Large intestine (tissue), 3 donors: ENCODE data around the gene NHEJ1. TPM values are rescaled to one million over a fixed set of nuclear protein-coding genes. Genes with fewer than 3 reads are reported as not detected.

Experiments
- DNase-seq, 2 donors: peaks; one replicate each; pipeline versions ENCODE4 v3.0.0 to v3.0.0-alpha.2; 2013
- H3K27ac ChIP-seq: one replicate; pipeline ENCODE4 v1.5.1; 2013; ENCODE audit warnings: low read length
- H3K27me3 ChIP-seq: 2 replicates; pipeline ENCODE4 v1.6.1; 2013; ENCODE audit warnings: low read length; ENCODE audit not compliant: control insufficient read depth, insufficient read depth
- H3K36me3 ChIP-seq: 2 replicates; pipeline ENCODE4 v1.6.1; 2013; ENCODE audit warnings: low read length; ENCODE audit not compliant: control insufficient read depth, insufficient read depth
- H3K4me1 ChIP-seq: one replicate; pipeline ENCODE4 v1.6.1; 2013; ENCODE audit warnings: low read length; ENCODE audit not compliant: control insufficient read depth, insufficient read depth
- H3K4me3 ChIP-seq: one replicate; pipeline ENCODE4 v1.5.1; 2013; ENCODE audit warnings: low read length
- H3K9me3 ChIP-seq: one replicate; pipeline ENCODE4 v1.6.1; 2013; ENCODE audit warnings: mild to moderate bottlenecking, low read depth, low read length, moderate library complexity; ENCODE audit not compliant: control insufficient read depth
- WGBS: methylation state at CpG from one replicate; pipeline ENCODE4 v1.1.5; 2013; ENCODE audit warnings: low lambda C conversion rate; ENCODE audit not compliant: insufficient coverage; 5-methylcytosine and 5-hydroxymethylcytosine counted together
- polyA plus RNA-seq: library from polyadenylated mRNA; unstranded; fragments of 120-200 nt; gene quantifications from one replicate; pipeline ENCODE4 v1.2.1, GENCODE V29; 2013

NHEJ1 gene
- polyA plus RNA-seq, 1 donor, result 33.9 TPM

- no peaks in the 10 kb centered on the region for H3K27me3 ChIP-seq
- H3K36me3 ChIP-seq, result peaks cover 34% of the 10 kb centered on the region
- peak overlapping the region; percentile 87 for H3K27ac ChIP-seq
- H3K9me3 ChIP-seq, result peaks cover 4% of the 10 kb centered on the region
- peaks cover 11% of the 10 kb centered on the region for H3K4me1 ChIP-seq
- peak; percentile 77 to 89 for DNase-seq
- H3K4me3 ChIP-seq, result no peak overlapping the region
- WGBS, result no CpG with 5 or more reads among the region's 3 CpGs
Observed at GRCh38 chr2:219140722-219141121, 19.9 kb downstream of the NHEJ1 start.

DNA sequence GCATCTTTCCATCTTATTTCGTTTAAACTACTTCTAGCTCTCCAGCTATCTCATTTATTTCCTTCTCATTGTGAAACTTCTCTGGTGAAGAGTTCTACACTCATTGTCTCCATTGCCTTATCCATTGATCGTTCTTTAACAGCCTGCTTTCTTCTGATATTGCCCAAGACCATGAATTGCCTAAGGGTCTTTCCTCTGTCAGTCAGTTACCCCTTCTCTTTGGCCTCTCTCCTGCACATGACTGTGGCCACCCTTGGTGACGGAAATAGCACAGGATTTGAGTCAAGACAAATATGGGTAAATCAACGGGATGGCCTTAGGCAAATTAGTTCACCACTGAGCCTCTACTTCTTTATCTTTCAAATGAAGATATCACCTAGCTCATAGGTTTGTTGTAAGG, 26.6 kb downstream of the NHEJ1 start:
- Histone ChIP-seq H3K9me3 (no peaks in the 10 kb centered on the region), H3K27me3 (no peaks in the 10 kb centered on the region), H3K4me3 (no peak overlapping the region), H3K4me1 (no peaks in the 10 kb centered on the region), H3K27ac (no peak overlapping the region), H3K36me3 (no peaks in the 10 kb centered on the region)
- 100% methylated on average over 1 of the region's 4 CpGs for WGBS
- DNase-seq, result no peak

DNA sequence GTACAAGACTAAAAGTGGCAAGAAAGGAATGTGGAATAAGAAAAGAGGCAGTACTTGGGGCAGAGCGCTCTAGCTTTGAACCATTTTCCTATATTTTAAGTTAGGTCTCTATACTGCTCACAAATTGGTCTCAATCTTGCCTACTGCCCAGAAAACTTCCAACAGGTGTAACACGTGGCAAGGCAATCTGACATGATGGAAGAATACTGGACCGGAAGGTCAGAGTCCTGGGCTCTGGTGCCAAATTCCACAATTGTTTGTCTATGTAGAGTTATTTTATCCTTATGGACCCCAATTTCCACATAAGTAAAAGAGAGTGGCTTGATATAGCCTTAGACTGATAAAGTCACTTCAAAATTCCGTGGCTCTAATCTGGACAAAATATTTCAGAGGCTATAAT, 28.9 kb downstream of the NHEJ1 start:
- H3K9me3 ChIP-seq, result no peaks in the 10 kb centered on the region
- no peak for DNase-seq
- H3K4me3 ChIP-seq, result no peak overlapping the region
- 100% methylated on average over 1 of the region's 4 CpGs for WGBS
- no peak overlapping the region for H3K27ac ChIP-seq
- no peaks in the 10 kb centered on the region for H3K36me3 ChIP-seq
- H3K27me3 ChIP-seq, result no peaks in the 10 kb centered on the region
- peaks cover 16% of the 10 kb centered on the region for H3K4me1 ChIP-seq

GRCh38 chr2:219131327-219131726, 29.3 kb downstream of the NHEJ1 start:
- no peak for DNase-seq
- Histone ChIP-seq H3K36me3 (no peaks in the 10 kb centered on the region), H3K9me3 (no peaks in the 10 kb centered on the region), H3K4me1 (peaks cover 20% of the 10 kb centered on the region), H3K27ac (no peak overlapping the region), H3K4me3 (no peak overlapping the region), H3K27me3 (no peaks in the 10 kb centered on the region)
- WGBS, result 84% methylated on average over 3 of the region's 3 CpGs

- Histone ChIP-seq H3K9me3 (no peaks in the 10 kb centered on the region), H3K4me1 (peaks cover 31% of the 10 kb centered on the region), H3K27ac (no peak overlapping the region), H3K4me3 (no peak overlapping the region), H3K27me3 (no peaks in the 10 kb centered on the region), H3K36me3 (no peaks in the 10 kb centered on the region)
- WGBS, result 89% methylated on average over 1 of the region's 16 CpGs
- DNase-seq, result no peak
Observed at GRCh38 chr2:219129589-219129988, 31.0 kb downstream of the NHEJ1 start.

DNA sequence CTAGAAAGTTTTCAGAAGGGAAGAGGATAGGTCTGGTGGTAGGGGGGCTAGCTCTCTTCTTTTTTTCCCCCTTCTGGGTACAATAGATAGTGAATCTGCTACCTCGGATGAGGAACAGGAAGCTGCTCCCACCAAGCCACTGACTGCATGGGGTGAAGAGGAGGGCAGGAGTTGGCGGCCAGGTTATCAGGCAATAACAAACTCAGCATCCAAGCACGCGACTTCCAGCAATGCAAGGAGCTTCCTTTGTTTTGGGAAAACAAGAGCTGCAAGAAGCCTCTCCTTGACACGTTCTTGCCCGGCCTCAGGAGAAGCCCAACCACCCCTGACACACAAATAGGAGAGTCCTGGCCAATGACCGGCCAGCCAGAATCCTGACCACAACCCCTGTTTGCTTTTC, 32.2 kb downstream of the NHEJ1 start:
- H3K4me3 ChIP-seq, result no peak overlapping the region
- no peaks in the 10 kb centered on the region for H3K27me3 ChIP-seq
- peaks cover 42% of the 10 kb centered on the region for H3K4me1 ChIP-seq
- peak overlapping the region; percentile 99 for H3K27ac ChIP-seq
- no peaks in the 10 kb centered on the region for H3K9me3 ChIP-seq
- H3K36me3 ChIP-seq, result no peaks in the 10 kb centered on the region
- WGBS, result 96% methylated on average over 4 of the region's 7 CpGs
- no peak for DNase-seq

GRCh38 chr2:219127037-219127635, 33.5 kb downstream of the NHEJ1 start:
- Histone ChIP-seq H3K27ac (peak overlapping the region; percentile 99), H3K4me3 (no peak overlapping the region), H3K4me1 (peaks cover 55% of the 10 kb centered on the region), H3K9me3 (no peaks in the 10 kb centered on the region), H3K27me3 (no peaks in the 10 kb centered on the region), H3K36me3 (no peaks in the 10 kb centered on the region)
- WGBS, result no CpG with 5 or more reads among the region's 2 CpGs
- DNase-seq, result peak in 1 of 2 donors; percentile 69

DNA sequence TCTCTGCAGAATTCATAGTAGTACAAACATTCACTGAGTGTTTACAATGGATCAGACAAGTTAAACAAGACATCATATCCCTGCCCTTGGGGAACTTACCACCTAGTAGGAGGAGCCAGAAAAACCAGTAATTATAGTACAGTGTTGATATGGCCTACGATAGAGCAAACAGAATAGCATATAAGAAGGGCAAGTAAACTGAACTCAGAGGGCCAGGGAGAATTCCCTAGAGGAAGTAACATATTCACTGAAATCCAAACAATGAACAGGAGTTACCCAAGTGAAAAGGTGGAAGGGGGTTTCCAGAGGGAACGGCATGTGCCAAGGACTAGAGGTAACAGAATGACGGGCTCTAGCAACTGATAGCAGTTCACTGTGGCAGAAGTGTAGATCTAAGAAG, 34.1 kb downstream of the NHEJ1 start:
- peak overlapping the region; percentile 99 for H3K27ac ChIP-seq
- WGBS, result 27% methylated on average over 2 of the region's 3 CpGs
- peak in 1 of 2 donors; percentile 69 for DNase-seq
- no peaks in the 10 kb centered on the region for H3K36me3 ChIP-seq
- no peak overlapping the region for H3K4me3 ChIP-seq
- no peaks in the 10 kb centered on the region for H3K27me3 ChIP-seq
- H3K9me3 ChIP-seq, result no peaks in the 10 kb centered on the region
- H3K4me1 ChIP-seq, result peaks cover 60% of the 10 kb centered on the region

DNA sequence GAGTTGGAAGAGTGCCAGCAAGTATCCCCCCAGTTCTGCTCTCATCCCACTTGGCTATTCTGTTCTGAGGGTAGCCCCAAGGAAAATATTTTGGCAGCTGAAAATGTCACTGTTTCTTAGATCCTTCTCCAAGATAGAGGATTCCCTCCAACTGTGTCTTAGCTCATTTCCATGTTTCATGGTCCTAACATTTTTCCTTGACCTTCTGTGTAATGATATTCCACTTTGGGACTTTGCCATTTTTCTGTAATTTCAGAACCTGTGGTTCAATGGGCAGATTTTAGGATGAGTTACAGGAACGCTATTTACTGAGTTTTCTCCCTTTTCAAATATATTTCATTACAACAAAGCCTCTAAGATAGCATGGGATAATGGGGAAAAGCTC, 34.7 kb downstream of the NHEJ1 start:
- H3K4me1 ChIP-seq, result peaks cover 67% of the 10 kb centered on the region

DNA sequence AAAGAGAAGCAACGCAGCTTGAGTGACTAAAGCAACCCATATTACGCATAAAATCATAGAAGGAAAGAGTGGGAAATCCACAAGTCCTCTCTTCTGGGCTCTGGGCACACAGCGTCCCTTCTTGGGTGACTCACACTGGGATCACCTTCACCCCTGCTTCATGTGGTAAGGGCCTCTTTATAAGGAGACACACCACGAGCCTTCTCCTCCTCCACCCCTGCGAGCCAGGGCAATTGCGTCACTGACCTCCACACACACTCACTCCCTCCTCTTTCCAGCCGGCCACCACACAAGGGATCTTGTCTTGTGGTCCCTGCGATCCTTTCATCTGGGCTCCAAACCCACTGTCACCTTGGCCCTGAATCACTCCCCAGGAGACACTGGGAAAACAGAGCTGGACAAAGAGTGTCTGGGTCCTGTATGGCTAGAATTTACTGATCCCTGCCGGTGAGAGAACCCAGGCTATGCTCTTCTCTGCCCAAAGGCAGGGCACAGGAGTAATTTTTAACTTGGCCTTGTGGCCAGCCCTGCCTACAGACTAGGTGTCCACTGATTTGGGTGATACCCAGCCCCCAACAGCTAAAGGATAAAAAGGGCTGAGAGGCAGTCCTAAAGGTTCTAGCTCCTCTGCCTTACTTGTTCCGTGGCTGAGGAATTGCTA, 35.3 kb downstream of the NHEJ1 start:
- no peaks in the 10 kb centered on the region for H3K36me3 ChIP-seq
- no CpG with 5 or more reads among the region's 10 CpGs for WGBS
- H3K4me1 ChIP-seq, result peaks cover 71% of the 10 kb centered on the region
- DNase-seq, result peak; percentile 95 to 98
- H3K9me3 ChIP-seq, result no peaks in the 10 kb centered on the region
- H3K27me3 ChIP-seq, result no peaks in the 10 kb centered on the region
- H3K4me3 ChIP-seq, result no peak overlapping the region
- peak overlapping the region; percentile 99 for H3K27ac ChIP-seq

More for the DNA sequence above, 34.7 kb downstream of the NHEJ1 start:
- H3K27ac ChIP-seq, result peak overlapping the region; percentile 99
- no peaks in the 10 kb centered on the region for H3K27me3 ChIP-seq
- H3K4me3 ChIP-seq, result no peak overlapping the region
- WGBS, result no CpG with 5 or more reads among the region's 1 CpG
- no peaks in the 10 kb centered on the region for H3K9me3 ChIP-seq
- DNase-seq, result peak in 1 of 2 donors; percentile 34
- H3K36me3 ChIP-seq, result no peaks in the 10 kb centered on the region
